ENCODE data around the gene TMEM203. TPM values are rescaled to one million over a fixed set of nuclear protein-coding genes. Genes with fewer than 3 reads are reported as not detected.

Gene TMEM203
- total RNA-seq, 1 experiment from 2014 or later = 35.5 TPM

DNA sequence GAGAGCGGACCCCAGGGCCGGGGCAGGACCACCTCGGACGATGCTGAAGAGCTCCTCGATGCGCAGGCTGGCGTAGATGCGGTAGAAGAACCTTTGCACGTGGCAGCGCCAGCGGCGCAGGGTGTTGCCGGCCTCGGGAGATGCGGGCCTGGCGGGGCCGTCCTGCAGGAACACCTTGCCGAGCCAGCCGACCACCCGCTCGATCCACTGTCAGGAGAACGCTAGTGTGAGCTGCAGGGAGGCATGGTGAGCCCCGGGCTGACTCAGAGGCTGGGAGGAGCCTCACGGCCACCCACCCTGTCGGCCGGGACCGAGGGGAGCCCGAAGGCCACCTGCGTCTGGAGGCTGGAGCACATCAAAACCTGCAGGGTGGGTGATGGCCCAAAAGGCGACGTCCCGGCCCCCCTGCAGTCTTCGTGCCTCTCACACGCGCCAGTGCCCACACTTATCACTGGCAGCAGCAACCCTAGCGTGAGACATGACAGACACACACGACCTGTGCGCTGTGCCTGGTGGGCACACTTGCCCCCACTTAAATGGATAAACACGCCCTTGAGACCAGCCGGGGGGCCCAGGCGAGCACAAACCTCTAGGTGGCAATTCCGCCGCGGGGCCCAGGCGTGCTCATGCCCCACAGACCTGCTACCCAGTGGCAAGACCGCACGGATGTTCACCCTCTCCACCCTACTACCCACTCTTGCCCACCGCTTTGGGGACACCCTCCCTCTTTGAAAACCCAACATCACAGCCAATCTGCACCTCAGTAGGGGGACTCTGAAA, 20.4 kb downstream of the TMEM203 start:
- Histone ChIP-seq H4K8ac (replicated peaks; ENCODE audit: insufficient read length, low read depth, low read length) (no peak overlapping the region), H3K18ac (ENCODE audit: insufficient read length, low read depth, low read length) (no peak overlapping the region), H3K9me3 (ENCODE audit: control insufficient read depth, low read depth, low read length) (no peaks in the 10 kb centered on the region), H2AFZ (ENCODE audit: low read length) (no peak overlapping the region), H3K9ac (ENCODE audit: extremely low read depth, insufficient read length, low read length) (no peak overlapping the region), H3K4ac (ENCODE audit: low read depth, low read length) (no peak overlapping the region), H3K14ac (ENCODE audit: insufficient read depth, low read length) (no peak overlapping the region), H3K27me3 (ENCODE audit: insufficient read depth, low read length) (no peaks in the 10 kb centered on the region), H3K4me1 (ENCODE audit: insufficient read depth, low read length) (peaks cover 5% of the 10 kb centered on the region; the same call in 1 of the 2 replicates), H4K20me1 (ENCODE audit: control insufficient read depth, insufficient read depth, insufficient read length) (peaks cover 2% of the 10 kb centered on the region), H4K5ac (ENCODE audit: insufficient read length, low read depth, low read length) (no peak overlapping the region), H2BK20ac (ENCODE audit: low read depth, low read length, poor library complexity, severe bottlenecking) (no peak overlapping the region), H3K23ac (ENCODE audit: insufficient read length, low read depth, low read length) (no peak overlapping the region), H3T11ph (ENCODE audit: low read length) (no peak overlapping the region), H3K23me2 (ENCODE audit: insufficient read length, low read depth, low read length, poor library complexity, severe bottlenecking) (peaks cover 13% of the 10 kb centered on the region), H3K27ac (ENCODE audit: insufficient read length, low read depth, low read length) (no peak overlapping the region), H3K79me1 (ENCODE audit: insufficient read depth, low read depth, low read length, poor library complexity, severe bottlenecking) (peaks cover 6% of the 10 kb centered on the region), H3K4me2 (ENCODE audit: insufficient read depth, insufficient read length, low read length) (no peak overlapping the region), H3K56ac (ENCODE audit: insufficient read length, low read depth, low read length) (no peak overlapping the region), H2BK12ac (ENCODE audit: insufficient read length, low read depth, low read length) (no peak overlapping the region), H2AK5ac (ENCODE audit: insufficient read length, low read length) (no peak overlapping the region), H4K91ac (ENCODE audit: insufficient read length, low read depth, low read length) (no peak overlapping the region), H2BK5ac (ENCODE audit: insufficient read length, low read length) (no peak overlapping the region), H2BK120ac (ENCODE audit: low read depth, low read length, poor library complexity, severe bottlenecking) (no peak overlapping the region), H3K79me2 (ENCODE audit: insufficient read depth, low read length) (peaks cover 10% of the 10 kb centered on the region; the same call in 1 of the 2 replicates), H2BK15ac (ENCODE audit: low read depth, low read length) (no peak overlapping the region)
- H3K27ac Mint-ChIP-seq = no peak overlapping the region
- DNase-seq = no peak
- no CpG with 5 or more reads among the region's 48 CpGs for WGBS (ENCODE audit: extremely low coverage, insufficient read length, low lambda C conversion rate)
- peaks cover 17 to 22% of the 10 kb centered on the region in 2 experiments for H3K4me1 Mint-ChIP-seq
- TF ChIP-seq, protein P1, sequence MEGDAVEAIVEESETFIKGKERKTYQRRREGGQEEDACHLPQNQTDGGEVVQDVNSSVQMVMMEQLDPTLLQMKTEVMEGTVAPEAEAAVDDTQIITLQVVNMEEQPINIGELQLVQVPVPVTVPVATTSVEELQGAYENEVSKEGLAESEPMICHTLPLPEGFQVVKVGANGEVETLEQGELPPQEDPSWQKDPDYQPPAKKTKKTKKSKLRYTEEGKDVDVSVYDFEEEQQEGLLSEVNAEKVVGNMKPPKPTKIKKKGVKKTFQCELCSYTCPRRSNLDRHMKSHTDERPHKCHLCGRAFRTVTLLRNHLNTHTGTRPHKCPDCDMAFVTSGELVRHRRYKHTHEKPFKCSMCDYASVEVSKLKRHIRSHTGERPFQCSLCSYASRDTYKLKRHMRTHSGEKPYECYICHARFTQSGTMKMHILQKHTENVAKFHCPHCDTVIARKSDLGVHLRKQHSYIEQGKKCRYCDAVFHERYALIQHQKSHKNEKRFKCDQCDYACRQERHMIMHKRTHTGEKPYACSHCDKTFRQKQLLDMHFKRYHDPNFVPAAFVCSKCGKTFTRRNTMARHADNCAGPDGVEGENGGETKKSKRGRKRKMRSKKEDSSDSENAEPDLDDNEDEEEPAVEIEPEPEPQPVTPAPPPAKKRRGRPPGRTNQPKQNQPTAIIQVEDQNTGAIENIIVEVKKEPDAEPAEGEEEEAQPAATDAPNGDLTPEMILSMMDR (conservative IDR thresholded peaks at IDR 0.05) = no peak
- H3K27me3 Mint-ChIP-seq (ENCODE audit: low read depth) = no peaks in the 10 kb centered on the region
- H3K9me3 Mint-ChIP-seq = no peaks in the 10 kb centered on the region
- H3K36me3 Mint-ChIP-seq (ENCODE audit: insufficient read depth in 1 of 3, low read depth in 3 of 3) = peaks cover 6 to 53% (median 46%) of the 10 kb centered on the region in 3 experiments; a peak in 6 of 7 replicates
- no peak overlapping the region; a peak in 1 of 5 replicates for H3K4me3 Mint-ChIP-seq
